Activated gamma-delta T cell (primary cell): ENCODE data around the gene SKAP2.

Source experiments
- DNase-seq: peaks from one replicate; lab custom pipeline; 2025; lab: John Stamatoyannopoulos, UW

Gene SKAP2

GRCh38 chr7:26696161-26696560 is 168.2 kb downstream of the SKAP2 start:
- DNase-seq, result no peak

DNA sequence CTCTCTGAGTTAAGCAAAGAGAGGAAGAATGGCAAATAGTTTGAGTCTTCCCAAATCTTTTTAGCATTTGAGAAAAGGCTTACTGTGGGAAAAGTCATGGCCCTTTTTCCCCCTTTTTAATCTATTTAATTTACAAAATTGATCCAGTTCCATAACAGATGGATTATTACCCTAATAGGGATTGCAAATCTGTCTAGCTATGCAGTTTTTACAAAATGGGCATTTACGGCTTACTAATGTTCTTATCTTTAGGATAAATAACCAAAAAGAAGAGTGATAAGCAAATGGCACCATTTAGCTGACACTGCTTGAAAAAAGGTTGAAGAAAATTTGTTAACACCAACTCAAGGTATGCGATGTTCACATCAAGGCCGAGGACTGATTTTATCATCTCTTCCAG is 169.7 kb downstream of the SKAP2 start:
- no peak for DNase-seq

- DNase-seq, result no peak
These were observed 170.2 kb downstream of the SKAP2 start for GRCh38 chr7:26694141-26694540.

GRCh38 chr7:26691886-26692285 is 172.5 kb downstream of the SKAP2 start:
- no peak for DNase-seq

GRCh38 chr7:26691406-26691805 is 173.0 kb downstream of the SKAP2 start:
- DNase-seq, result no peak

- DNase-seq, result no peak
These were observed 174.1 kb downstream of the SKAP2 start for GRCh38 chr7:26690135-26690805.

GRCh38 chr7:26688936-26689506 is 175.4 kb downstream of the SKAP2 start:
- no peak for DNase-seq

DNA sequence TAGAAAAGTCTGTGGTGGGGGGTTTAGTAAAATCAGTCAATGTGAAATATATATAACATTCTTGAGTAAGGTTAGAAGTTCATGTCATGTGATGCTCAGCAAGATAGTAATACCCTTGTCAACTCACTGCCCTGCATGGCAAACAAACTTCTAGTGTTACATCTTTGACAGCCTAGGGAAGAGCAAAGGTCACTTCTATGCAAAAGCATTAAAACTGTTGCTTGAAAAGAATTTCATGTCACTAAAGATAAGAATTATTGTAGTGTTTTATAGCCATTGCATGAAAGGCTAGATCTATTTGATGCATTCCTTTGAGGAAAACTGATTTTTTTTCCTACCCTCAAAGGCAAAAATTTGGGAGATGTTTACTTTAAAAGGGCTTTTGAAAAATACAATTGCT is 176.0 kb downstream of the SKAP2 start:
- DNase-seq, result no peak

GRCh38 chr7:26687032-26687431 is 177.4 kb downstream of the SKAP2 start:
- no peak for DNase-seq

- no peak for DNase-seq
These were observed 177.9 kb downstream of the SKAP2 start for GRCh38 chr7:26686448-26686981.

DNA sequence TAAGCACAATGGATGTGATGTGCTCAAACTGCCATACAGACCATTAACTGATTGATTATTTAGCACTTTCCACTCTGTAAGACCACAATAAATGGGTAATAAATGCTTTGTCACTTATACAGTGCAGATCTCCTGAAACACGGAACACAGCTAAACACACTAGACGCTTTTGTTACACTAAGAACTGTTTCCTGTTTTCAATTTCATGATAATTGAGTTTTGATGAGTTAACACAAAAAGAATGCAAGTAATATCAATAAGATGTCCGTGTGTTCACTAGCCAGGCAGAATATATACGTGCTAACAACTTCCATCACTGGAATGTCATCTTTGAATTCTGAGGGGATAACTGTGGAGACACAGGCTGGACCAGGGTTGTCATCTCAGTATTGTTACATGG is 178.8 kb downstream of the SKAP2 start:
- no peak for DNase-seq

DNA sequence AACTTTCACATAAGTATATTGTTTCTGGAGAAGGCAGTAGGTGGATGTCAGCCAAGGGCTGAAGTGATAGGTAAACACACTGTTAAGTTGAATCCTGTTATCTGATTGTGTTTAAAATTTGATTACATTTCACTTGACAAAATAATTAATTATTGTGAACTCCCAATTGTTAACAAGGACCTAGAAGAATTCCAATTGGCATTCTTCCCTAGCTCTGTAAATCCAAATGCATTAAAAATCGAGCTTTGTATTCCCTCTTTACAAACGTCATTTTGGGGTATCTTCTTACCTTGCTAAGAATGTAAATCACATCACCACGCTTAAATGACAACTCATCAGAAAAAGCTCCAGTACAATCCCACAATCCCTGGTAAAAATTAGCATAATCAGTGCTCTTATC is 179.9 kb downstream of the SKAP2 start:
- DNase-seq, result no peak

DNA sequence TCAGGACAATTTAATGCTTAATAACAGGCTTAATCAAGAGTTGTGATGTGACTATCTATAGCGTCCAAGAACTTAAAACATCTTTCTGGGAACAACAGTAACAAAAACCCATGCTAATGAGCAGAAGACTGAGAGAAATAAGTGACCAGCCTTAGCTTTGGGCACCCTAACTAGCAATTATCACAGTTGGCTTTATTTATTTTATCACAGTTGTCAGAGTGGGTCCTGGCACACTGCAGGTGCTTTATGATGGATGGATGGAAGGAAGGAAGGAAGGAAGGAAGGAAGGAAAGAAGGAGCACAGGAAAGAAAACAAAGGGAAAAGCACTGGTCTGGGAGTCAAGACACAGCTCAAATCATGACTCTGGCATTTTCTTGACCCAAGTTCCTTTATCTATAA is 181.1 kb downstream of the SKAP2 start:
- DNase-seq, result no peak

DNA sequence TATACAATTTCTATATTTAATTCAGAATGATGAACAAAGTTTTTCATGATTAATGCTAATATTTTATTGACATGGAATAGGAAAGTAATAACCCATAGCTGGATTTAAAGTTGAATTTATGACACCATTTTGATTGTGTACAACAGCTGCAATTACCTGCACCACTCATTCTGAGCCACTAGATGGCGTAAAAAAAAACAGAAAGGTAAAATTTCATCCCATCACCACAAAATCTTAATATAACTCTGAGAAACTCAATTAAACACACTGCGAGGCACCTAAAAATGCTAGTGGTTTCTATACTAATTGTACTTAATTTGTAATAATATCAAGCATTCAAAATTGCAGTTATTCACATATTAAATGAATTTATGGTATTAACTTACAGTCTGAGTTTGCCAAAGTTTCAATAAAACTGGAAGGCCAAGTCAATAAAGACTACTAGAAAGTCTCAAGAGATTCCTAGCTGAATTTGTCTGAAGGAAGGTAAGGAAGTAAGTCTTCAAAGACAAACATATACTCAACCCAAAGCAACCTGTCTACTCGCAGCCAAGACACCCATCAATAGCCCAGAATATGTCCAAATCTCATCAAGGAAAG is 182.5 kb downstream of the SKAP2 start:
- DNase-seq, result no peak

- DNase-seq, result no peak
These were observed 183.8 kb downstream of the SKAP2 start for GRCh38 chr7:26680587-26680986.

- DNase-seq, result no peak
These were observed 189.1 kb downstream of the SKAP2 start for GRCh38 chr7:26675143-26675887.

- DNase-seq, result no peak
These were observed 190.5 kb downstream of the SKAP2 start for GRCh38 chr7:26673858-26674257.

DNA sequence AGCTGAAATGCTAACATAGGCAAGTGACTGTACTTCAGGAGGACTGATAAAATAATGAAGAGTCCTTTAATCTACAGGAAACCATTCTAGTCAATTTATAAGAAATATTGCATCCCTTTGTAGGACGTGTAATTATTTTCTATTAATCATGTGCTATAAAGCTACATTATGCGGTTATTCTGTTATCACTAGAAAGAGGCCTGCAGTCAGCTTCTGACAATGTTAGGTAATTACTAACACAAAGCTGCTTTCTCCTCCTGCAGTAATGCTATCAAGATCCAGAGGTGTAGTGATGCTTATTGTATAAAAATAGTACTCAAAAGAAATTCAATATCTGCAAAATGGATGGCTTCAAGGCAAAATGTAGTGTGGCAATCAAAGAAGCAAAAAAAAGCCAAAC is 191.1 kb downstream of the SKAP2 start:
- no peak for DNase-seq

DNA sequence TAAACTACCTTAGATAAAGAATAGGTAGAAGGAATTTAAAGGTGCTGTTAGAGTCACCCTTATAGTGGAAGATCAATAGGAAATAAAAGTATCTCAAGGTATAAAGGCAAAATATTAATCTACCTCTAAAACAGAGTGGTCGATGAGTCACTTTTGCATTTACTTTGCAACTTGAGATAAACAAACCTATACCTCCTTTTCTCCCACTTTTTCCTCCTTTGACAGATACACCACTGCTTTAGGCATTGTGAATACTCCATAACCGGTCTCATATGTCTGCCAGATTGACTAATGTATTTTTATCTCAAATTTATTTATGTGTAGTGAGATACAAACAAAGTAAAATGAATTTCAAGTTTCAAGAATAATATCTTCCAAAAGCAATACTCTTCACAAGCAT is 193.5 kb downstream of the SKAP2 start:
- DNase-seq, result no peak

- DNase-seq, result no peak
These were observed 194.1 kb downstream of the SKAP2 start for GRCh38 chr7:26670290-26670689.

DNA sequence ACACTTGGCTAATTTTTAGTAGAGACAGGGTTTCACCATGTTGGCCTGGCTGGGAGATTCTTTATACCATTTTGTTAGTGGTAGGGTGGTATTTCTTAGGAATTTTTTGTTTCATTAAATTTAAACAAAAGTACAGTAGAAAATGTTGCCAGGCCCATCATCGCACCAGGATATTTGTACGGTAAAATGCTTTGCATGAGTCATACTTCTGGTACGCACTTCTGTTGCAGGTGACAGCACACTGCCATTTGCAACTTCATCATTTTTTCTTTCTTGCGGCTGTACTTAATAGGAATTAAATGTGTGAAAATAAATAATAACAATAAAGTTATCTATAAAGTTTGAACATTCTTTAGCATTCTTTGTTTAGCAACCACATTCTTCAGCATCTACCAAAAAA is 195.6 kb downstream of the SKAP2 start:
- DNase-seq, result no peak

DNA sequence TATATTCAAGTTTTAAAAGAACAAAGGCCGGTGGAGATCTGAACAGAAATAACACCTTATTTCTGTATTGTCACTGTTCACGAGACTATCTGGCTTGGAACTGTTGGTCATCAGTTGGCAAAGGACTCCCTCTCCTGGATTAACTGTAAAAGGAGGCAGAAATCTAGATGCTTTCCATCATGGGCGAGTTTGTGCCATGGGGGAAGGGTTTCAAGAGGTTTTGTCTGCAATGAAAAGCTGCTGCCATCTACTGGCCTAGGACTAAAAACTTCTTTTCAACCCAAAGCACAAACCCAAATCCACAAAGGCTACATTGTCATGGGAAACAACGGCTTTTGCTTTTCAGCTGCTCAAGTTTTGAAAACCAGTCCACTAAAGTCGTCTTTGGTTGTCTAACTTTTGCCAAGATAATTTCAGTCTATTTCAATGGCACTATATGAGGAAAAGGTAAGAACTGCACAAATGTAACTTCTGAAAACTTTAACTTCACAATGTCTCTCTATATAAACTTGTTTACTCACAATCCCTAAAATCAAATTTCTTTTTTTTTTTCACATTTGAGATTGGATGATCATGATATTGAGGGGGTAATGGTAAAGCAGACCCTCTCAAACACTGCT is 196.8 kb downstream of the SKAP2 start:
- DNase-seq, result no peak
